ENCODE results near the gene PROZ. TPM values are rescaled to one million over a fixed set of nuclear protein-coding genes. Genes with fewer than 3 reads are reported as not detected.

PROZ gene
- total and polyA plus RNA-seq, 2 of the 13 experiments (the other 11 are each of a cell fraction or from before 2014, with no cell fraction given) = 5.6 to 22.5 TPM

- TF ChIP-seq ZNF33A (CRISPR knock-in tag; IDR thresholded peaks at IDR 0.05; ENCODE audit: borderline replicate concordance) = 0 out of 2 replicates have a peak, but pooled peaks have one; percentile 44
- TF ChIP-seq ZNF501 (CRISPR knock-in tag; IDR thresholded peaks at IDR 0.05) = 0 out of 2 replicates have a peak, but pooled peaks have one; percentile 65
- 0 out of 2 replicates have a peak, but pooled peaks have one; percentile 14 for TF ChIP-seq KLF11 (CRISPR knock-in tag; IDR thresholded peaks at IDR 0.05)
- TF ChIP-seq ZBTB33 (CRISPR knock-in tag; IDR thresholded peaks at IDR 0.05) = peak; percentile 16; the same call in 1 of the 2 replicates
- TF ChIP-seq ZNF451 (CRISPR knock-in tag; IDR thresholded peaks at IDR 0.05) = peak; percentile 24; the same call in 1 of the 2 replicates
- peak; percentile 68 for TF ChIP-seq HOXA5 (CRISPR knock-in tag; IDR thresholded peaks at IDR 0.05)
- TF ChIP-seq ZNF24 (IDR thresholded peaks at IDR 0.05) = no peak
- 0 out of 2 replicates have a peak, but pooled peaks have one; percentile 4 for TF ChIP-seq SP5 (CRISPR knock-in tag; IDR thresholded peaks at IDR 0.05; ENCODE audit: borderline replicate concordance, low read depth)
- TF ChIP-seq MYC (CRISPR knock-in tag; IDR thresholded peaks at IDR 0.05; ENCODE audit: borderline replicate concordance) = peak; percentile 46; the same call in 1 of the 2 replicates
- TF ChIP-seq ATM (IDR thresholded peaks at IDR 0.05; ENCODE audit: borderline replicate concordance) = no peak
- peak; percentile 28 for TF ChIP-seq MEIS1 (CRISPR knock-in tag; IDR thresholded peaks at IDR 0.05; ENCODE audit: borderline replicate concordance)
- TF ChIP-seq ZBTB21 (CRISPR knock-in tag; IDR thresholded peaks at IDR 0.05) = no peak
- no peak for TF ChIP-seq SMC3 (IDR thresholded peaks at IDR 0.05; ENCODE audit: low read length)
- peak; percentile 50 for TF ChIP-seq POLR2G (IDR thresholded peaks at IDR 0.05; ENCODE audit: low read depth, low read length)
- no peak for TF ChIP-seq TCF12 (IDR thresholded peaks at IDR 0.05)
- 0 out of 2 replicates have a peak, but pooled peaks have one; percentile 43 for TF ChIP-seq TCF12 (CRISPR knock-in tag; IDR thresholded peaks at IDR 0.05)
- TF ChIP-seq ZNF619 (CRISPR knock-in tag; IDR thresholded peaks at IDR 0.05) = 0 out of 2 replicates have a peak, but pooled peaks have one; percentile 78
- TF ChIP-seq TIGD3 (CRISPR knock-in tag; IDR thresholded peaks at IDR 0.05; ENCODE audit: borderline replicate concordance) = peak; percentile 33; the same call in 1 of the 2 replicates
- peak; percentile 24; the same call in 1 of the 2 replicates for TF ChIP-seq BRD4 (CRISPR knock-in tag; IDR thresholded peaks at IDR 0.05)
- TF ChIP-seq, protein P1, sequence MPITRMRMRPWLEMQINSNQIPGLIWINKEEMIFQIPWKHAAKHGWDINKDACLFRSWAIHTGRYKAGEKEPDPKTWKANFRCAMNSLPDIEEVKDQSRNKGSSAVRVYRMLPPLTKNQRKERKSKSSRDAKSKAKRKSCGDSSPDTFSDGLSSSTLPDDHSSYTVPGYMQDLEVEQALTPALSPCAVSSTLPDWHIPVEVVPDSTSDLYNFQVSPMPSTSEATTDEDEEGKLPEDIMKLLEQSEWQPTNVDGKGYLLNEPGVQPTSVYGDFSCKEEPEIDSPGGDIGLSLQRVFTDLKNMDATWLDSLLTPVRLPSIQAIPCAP (CRISPR knock-in tag; IDR thresholded peaks at IDR 0.05; ENCODE audit: low read depth) = 0 out of 2 replicates have a peak, but pooled peaks have one; percentile 40
- TF ChIP-seq ARNT2 (CRISPR knock-in tag; IDR thresholded peaks at IDR 0.05; ENCODE audit: low read depth) = peak; percentile 58; the same call in 1 of the 2 replicates
Measured at GRCh38 chr13:113152984-113153809, 5.3 kb upstream of the PROZ start (continued).

Measured in HepG2 (cell line).